CD14-positive monocyte (primary cell): Measurements from ENCODE around the gene LIN7A. TPM values are rescaled to one million over a fixed set of nuclear protein-coding genes. Genes with fewer than 3 reads are reported as not detected.

Experiments
- DNase-seq, 3 donors: peaks; one replicate each; pipeline ENCODE4 v3.0.0-alpha.2; 2011 to 2022
- H2AFZ ChIP-seq: 2 replicates; pipeline ENCODE4 v1.6.0; 2012; ENCODE audit warnings: mild to moderate bottlenecking, low read depth, low read length, inconsistent platforms; ENCODE audit not compliant: insufficient read depth, poor library complexity, severe bottlenecking
- H3K27ac ChIP-seq, 2 donors: 1 replicate in 1 of 2; 2 replicates in 1 of 2; pipeline ENCODE4 v1.5.1; 2012 to 2013; ENCODE audit warnings: low read length in 2 of 2, control low read depth in 1 of 2, inconsistent platforms in 1 of 2, low read depth in 1 of 2, mild to moderate bottlenecking in 1 of 2
- H3K27me3 ChIP-seq, 2 donors: one replicate each; pipeline versions ENCODE4 v1.6.0 to v1.6.1; 2011 to 2013; ENCODE audit warnings: low read length in 2 of 2; ENCODE audit not compliant: control insufficient read depth in 2 of 2, insufficient read depth in 2 of 2
- H3K36me3 ChIP-seq, 2 donors: replicated peaks in 1 of 2; 1 replicate in 1 of 2; 2 replicates in 1 of 2; pipeline versions ENCODE4 v1.5.1 to v1.6.1; 2012 to 2013; ENCODE audit warnings: low read length in 2 of 2, control low read depth in 1 of 2, inconsistent platforms in 1 of 2, mild to moderate bottlenecking in 1 of 2; ENCODE audit not compliant: insufficient read depth in 2 of 2, control insufficient read depth in 1 of 2
- H3K4me1 ChIP-seq, 2 donors: 1 replicate in 1 of 2; 2 replicates in 1 of 2; pipeline versions ENCODE4 v1.5.1 to v1.6.1; 2012 to 2013; ENCODE audit warnings: low read length in 2 of 2, control low read depth in 1 of 2, inconsistent platforms in 1 of 2, mild to moderate bottlenecking in 1 of 2, moderate library complexity in 1 of 2; ENCODE audit not compliant: insufficient read depth in 2 of 2, control insufficient read depth in 1 of 2
- H3K4me2 ChIP-seq: replicated peaks from 2 replicates; pipeline ENCODE3; 2012; ENCODE audit warnings: low read length, moderate library complexity, mild to moderate bottlenecking; ENCODE audit not compliant: poor library complexity, severe bottlenecking; ENCODE audit errors: extremely low read depth
- H3K4me3 ChIP-seq, 3 experiments: fragments of 200-600 bp in 1 of 3; sonication (generic) in 1 of 3; replicated peaks in 1 of 3; 1 replicate in 2 of 3; 2 replicates in 1 of 3; pipeline ENCODE4 v1.5.1; 2011 to 2013; ENCODE audit warnings: low read length in 3 of 3, mild to moderate bottlenecking in 3 of 3, control low read depth in 2 of 3, low read depth in 2 of 3, inconsistent platforms in 1 of 3, moderate library complexity in 1 of 3
- H3K79me2 ChIP-seq: 2 replicates; pipeline ENCODE4 v1.6.0; 2012; ENCODE audit warnings: mild to moderate bottlenecking, control low read depth, inconsistent platforms, low read length, moderate library complexity; ENCODE audit not compliant: insufficient read depth
- H3K9ac ChIP-seq: 2 replicates; pipeline ENCODE4 v1.6.0; 2017; ENCODE audit warnings: low read length, mild to moderate bottlenecking; ENCODE audit not compliant: insufficient read depth, poor library complexity, severe bottlenecking
- H3K9me3 ChIP-seq, 2 donors: replicated peaks in 1 of 2; 1 replicate in 1 of 2; 2 replicates in 1 of 2; pipeline versions ENCODE4 v1.5.1 to v1.6.1; 2012 to 2013; ENCODE audit warnings: low read length in 2 of 2, control low read depth in 1 of 2; ENCODE audit not compliant: control insufficient read depth in 1 of 2, insufficient read depth in 1 of 2
- H4K20me1 ChIP-seq: 2 replicates; pipeline ENCODE4 v1.6.0; 2012; ENCODE audit warnings: mild to moderate bottlenecking, low read length, control low read depth, moderate library complexity; ENCODE audit not compliant: insufficient read depth
- H3K27ac Mint-ChIP-seq, 7 donors: one replicate each; pipeline ENCODE4 v1.8.0; 2020; ENCODE audit warnings: mild to moderate bottlenecking in 7 of 7, mixed read lengths in 7 of 7, moderate library complexity in 6 of 7, inconsistent platforms in 2 of 7
- H3K27me3 Mint-ChIP-seq, 3 donors: one replicate each; pipeline ENCODE4 v1.8.0; 2021 to 2022; ENCODE audit warnings: low read depth in 3 of 3, mild to moderate bottlenecking in 3 of 3, mixed read lengths in 3 of 3, moderate library complexity in 3 of 3, inconsistent platforms in 1 of 3
- H3K36me3 Mint-ChIP-seq, 2 donors: one replicate each; pipeline ENCODE4 v1.8.0; 2020; ENCODE audit warnings: mixed read lengths in 2 of 2, inconsistent platforms in 1 of 2, mild to moderate bottlenecking in 1 of 2
- H3K4me1 Mint-ChIP-seq: one replicate; pipeline ENCODE4 v1.8.0; 2020; ENCODE audit warnings: mild to moderate bottlenecking, mixed read lengths
- H3K4me3 Mint-ChIP-seq, 2 donors: one replicate each; pipeline ENCODE4 v1.8.0; 2020; ENCODE audit warnings: mild to moderate bottlenecking in 2 of 2, mixed read lengths in 2 of 2, moderate library complexity in 1 of 2
- H3K9me3 Mint-ChIP-seq, 7 donors: one replicate each; pipeline ENCODE4 v1.8.0; 2020 to 2022; ENCODE audit warnings: mixed read lengths in 7 of 7, mild to moderate bottlenecking in 6 of 7, moderate library complexity in 6 of 7, inconsistent platforms in 2 of 7
- CTCF ChIP-seq: fragments of 200-600 bp; IDR thresholded peaks from one replicate; pipeline ENCODE4 v1.8.0; 2022; ENCODE audit warnings: antibody characterized with exemption, mild to moderate bottlenecking
- WGBS: methylation state at CpG from one replicate; pipeline ENCODE4 v1.1.5; 2013; ENCODE audit warnings: missing lambda C conversion rate; ENCODE audit not compliant: insufficient coverage; 5-methylcytosine and 5-hydroxymethylcytosine counted together
- intact Hi-C, 2 donors: fragments of 100-400 bp; cut with micrococcal nuclease; formaldehyde crosslinking; loops; one replicate each; pipeline versions ENCODE4 v1.15.0 to v1.15.1; 2023
- polyA plus RNA-seq, 3 donors: library from polyadenylated mRNA; depleted of rRNA in 1 of 3; unstranded in 2 of 3; stranded (reverse) in 1 of 3; fragments of 300-500 nt in 2 of 3; fragments of >200 nt in 1 of 3; fragmentation: Illumina TruSeq in 2 of 3; gene quantifications; 1 replicate in 2 of 3; 2 replicates in 1 of 3; pipeline ENCODE4 v1.2.3, GENCODE V29; 2012 to 2021

Gene LIN7A
- polyA plus RNA-seq, 3 donors, result 8.0 to 16.6 (median 15.2) TPM

- no CpG with 5 or more reads among the region's 4 CpGs for WGBS
- Mint-ChIP-seq H3K4me1 (peaks cover 22% of the 10 kb centered on the region), H3K4me3 (no peak overlapping the region), H3K27ac (no peak overlapping the region), H3K36me3 (no peaks in the 10 kb centered on the region), H3K27me3 (peaks cover 0 to 2% (median 1%) of the 10 kb centered on the region in 3 donors), H3K9me3 (peaks cover 0 to 8% (median 1%) of the 10 kb centered on the region in 7 donors)
- Histone ChIP-seq H3K79me2 (no peaks in the 10 kb centered on the region), H3K9me3 (no peaks in the 10 kb centered on the region), H3K27ac (peak overlapping the region in 1 of 2 donors; percentile 41), H3K9ac (no peak overlapping the region), H3K4me1 (peaks cover 12 to 20% of the 10 kb centered on the region in 2 donors), H4K20me1 (no peaks in the 10 kb centered on the region), H3K4me2 (no peak overlapping the region), H2AFZ (no peak overlapping the region), H3K27me3 (no peaks in the 10 kb centered on the region), H3K36me3 (no peaks in the 10 kb centered on the region), H3K4me3 (no peak overlapping the region)
- no peak for DNase-seq
- intact Hi-C loops, result no loop called here
- no peak for TF ChIP-seq CTCF
Measured at GRCh38 chr12:80777587-80777986, 160.1 kb downstream of the LIN7A start.

- no peaks in the 10 kb centered on the region for H3K27me3 ChIP-seq
- H3K36me3 Mint-ChIP-seq, result no peaks in the 10 kb centered on the region
- no peak for TF ChIP-seq CTCF
- H3K9me3 Mint-ChIP-seq, result peaks cover 0 to 8% (median 1%) of the 10 kb centered on the region in 7 donors
- H2AFZ ChIP-seq, result no peak overlapping the region
- DNase-seq, result peak in 1 of 3 donors; percentile 7
- H3K27me3 Mint-ChIP-seq, result peaks cover 0 to 2% (median 0%) of the 10 kb centered on the region in 3 donors
- H3K9me3 ChIP-seq, result no peaks in the 10 kb centered on the region
- WGBS, result 86% methylated on average over 2 of the region's 2 CpGs
- H3K36me3 ChIP-seq, result no peaks in the 10 kb centered on the region
- no peak overlapping the region for H3K27ac ChIP-seq
- no peak overlapping the region for H3K9ac ChIP-seq
- no peak overlapping the region for H3K4me3 Mint-ChIP-seq
- H3K4me3 ChIP-seq, result no peak overlapping the region
- H3K4me1 Mint-ChIP-seq, result peaks cover 22% of the 10 kb centered on the region
- H3K79me2 ChIP-seq, result no peaks in the 10 kb centered on the region
- intact Hi-C loops, result no loop called here
- no peak overlapping the region for H3K4me2 ChIP-seq
- no peaks in the 10 kb centered on the region for H4K20me1 ChIP-seq
- H3K4me1 ChIP-seq, result peaks cover 12 to 20% of the 10 kb centered on the region in 2 donors
- peak overlapping the region in 2 of 7 donors; percentile 23 to 51 for H3K27ac Mint-ChIP-seq
Measured at GRCh38 chr12:80776706-80777105, 161.0 kb downstream of the LIN7A start.
